GM18505 (cell line): Measurements from ENCODE around the gene KRT35.

Source experiments
- ATAC-seq: cut with Tn5 transposase; IDR thresholded peaks from one replicate; pipeline ENCODE4 v1.9.1; 2021; ENCODE audit not compliant: unreplicated experiment
- POLR2A ChIP-seq: IDR thresholded peaks from 4 replicates; pipeline ENCODE4 v1.6.1; 2011; ENCODE audit warnings: borderline replicate concordance; ENCODE audit not compliant: insufficient read depth, insufficient read length; ENCODE audit errors: extremely low read depth

Gene KRT35

DNA sequence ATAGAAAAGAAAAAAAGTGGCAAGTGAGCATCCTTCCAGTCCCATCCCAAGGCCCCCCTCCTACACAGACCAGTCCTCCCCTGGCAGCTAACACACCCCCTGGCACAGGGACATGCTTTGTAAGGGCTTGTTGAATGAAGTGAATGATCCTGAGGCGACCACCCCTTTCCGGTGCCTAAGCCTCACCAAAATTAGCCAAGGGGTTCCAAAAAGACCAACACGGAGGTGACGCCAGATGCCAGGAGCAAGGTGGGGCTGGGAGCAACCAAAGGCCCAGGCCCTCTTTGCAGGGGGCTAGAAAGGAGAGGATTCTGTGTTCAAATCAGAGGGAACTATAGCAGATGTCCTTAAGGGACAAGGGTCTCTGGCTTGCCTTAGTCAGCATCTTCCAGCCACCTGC lies 5.5 kb downstream of the KRT35 start:
- ATAC-seq, result no peak
- no peak for TF ChIP-seq POLR2A

DNA sequence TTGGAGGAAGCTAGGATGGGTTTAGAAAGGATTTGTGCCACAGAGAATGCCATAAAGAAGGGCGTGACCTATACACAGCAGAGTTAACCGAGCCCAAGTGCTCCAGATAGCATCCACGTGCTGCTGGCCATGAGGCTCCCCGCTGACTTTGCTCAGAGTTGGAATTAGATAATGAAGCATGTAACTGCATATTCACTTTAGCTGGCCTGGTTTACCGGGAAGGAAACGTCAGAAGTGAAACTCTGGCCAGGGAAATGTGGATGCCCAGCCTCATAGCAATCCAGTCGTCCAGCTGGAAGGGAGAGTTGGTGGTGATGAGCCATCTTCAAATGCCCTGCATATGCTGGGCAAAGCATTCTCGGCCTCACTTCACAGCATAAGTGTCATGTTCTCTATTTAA lies 6.1 kb downstream of the KRT35 start:
- no peak for ATAC-seq
- no peak for TF ChIP-seq POLR2A

DNA sequence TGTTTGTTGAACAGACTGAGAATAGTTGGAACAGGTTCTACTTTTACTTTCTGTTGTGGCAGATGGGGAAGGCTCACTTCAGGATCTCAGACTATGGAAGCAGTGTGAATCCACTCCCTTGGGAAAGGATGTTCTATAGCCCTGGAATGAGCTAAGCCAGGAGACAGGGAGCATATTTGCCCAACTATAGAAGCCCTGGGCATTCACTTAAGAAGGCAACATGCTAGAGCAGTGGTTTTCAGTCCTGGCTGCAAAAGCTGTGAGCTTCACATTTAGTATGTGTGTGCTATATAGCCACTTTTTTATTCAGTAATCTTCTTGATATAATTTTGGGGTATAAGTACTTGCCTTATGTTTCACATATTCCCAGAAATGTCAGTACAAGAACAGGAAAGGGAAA lies 12.6 kb downstream of the KRT35 start:
- no peak for TF ChIP-seq POLR2A
- ATAC-seq, result no peak

DNA sequence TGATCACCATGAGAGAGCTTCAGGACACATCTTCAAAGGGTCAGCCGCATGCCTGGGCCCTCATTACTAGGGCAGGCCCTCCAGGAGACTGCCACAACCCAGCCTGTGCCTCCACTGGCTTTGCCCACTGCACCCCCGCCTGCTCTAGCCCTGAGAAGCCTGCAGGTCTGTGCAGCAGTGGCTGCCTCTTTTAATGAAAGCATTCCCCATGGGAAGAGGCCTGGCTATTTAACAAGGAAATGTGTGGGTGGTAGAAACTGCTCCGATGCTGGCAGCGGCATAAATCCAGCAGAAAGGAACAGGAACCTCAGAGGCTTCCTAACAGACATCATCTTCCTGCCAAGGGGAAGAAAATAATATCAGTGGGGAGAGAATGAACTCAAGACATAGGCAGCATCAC lies 13.4 kb downstream of the KRT35 start:
- no peak for ATAC-seq
- TF ChIP-seq POLR2A, result no peak

DNA sequence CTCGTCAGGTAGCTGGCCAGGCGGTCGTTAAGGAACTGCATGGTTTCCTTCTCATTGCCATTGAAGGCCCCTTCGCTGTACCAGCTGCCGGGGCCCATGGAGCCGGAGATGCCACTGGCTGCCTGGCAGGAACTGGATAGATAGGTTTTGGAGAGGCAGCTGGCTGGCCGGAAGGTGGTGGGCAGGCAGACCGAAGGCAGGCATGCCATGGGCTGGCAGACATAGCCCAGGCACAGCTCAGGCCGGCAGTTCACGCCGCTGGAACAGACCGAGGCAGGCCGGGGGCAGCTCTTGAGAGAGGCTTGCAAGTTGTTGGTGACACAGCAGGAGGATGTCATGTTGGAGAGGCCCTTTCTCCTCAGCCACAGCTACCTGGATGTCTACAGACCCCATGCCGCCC lies 14.0 kb downstream of the KRT35 start, which contains the start of gene KRT32:
KRT32 (minus strand) TSS at position 399 of the 400 bp plus-strand sequence; CDS start at position 338, 61 bp downstream.
- no peak for ATAC-seq
- TF ChIP-seq POLR2A, result no peak

DNA sequence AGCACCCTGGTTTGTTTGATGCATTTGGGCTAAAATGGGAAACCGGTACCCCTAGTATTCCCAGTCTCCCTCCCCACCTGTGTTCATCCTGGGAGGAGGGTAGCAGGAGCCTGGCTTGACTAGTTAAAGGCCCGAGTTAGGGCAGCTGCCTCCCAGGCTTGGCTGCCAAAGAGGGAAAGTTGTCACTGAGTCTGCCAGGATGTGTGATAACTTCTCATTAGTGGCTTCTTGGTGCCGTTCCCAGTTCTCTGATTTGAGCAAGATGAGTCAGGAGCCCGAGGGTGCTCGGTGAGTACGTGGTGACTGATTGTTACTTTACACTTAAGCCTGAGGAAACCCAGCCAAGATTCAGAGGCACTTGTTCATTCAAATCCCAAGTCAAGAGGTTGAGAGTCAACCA lies 16.3 kb downstream of the KRT35 start:
- ATAC-seq, result no peak
- TF ChIP-seq POLR2A, result no peak

DNA sequence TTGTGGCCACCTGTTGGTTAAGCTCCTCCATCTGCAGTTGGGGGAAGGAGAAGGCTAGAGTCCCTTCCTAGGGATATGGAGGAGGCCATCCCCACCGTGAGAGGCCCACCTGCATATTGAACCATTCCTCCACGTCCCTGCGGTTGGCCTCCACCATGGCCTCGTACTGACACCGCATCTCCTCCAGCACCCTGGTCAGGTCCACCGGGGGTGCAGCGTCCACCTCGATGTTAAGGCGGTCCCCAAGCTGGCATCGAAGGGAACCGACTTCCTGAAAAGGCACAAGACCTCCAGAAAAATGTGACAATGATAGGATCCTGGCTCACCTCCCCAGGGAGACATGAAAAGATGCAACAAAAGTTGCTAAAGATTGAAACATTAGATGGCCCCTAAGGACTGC lies 16.8 kb downstream of the KRT35 start:
- no peak for TF ChIP-seq POLR2A
- no peak for ATAC-seq

DNA sequence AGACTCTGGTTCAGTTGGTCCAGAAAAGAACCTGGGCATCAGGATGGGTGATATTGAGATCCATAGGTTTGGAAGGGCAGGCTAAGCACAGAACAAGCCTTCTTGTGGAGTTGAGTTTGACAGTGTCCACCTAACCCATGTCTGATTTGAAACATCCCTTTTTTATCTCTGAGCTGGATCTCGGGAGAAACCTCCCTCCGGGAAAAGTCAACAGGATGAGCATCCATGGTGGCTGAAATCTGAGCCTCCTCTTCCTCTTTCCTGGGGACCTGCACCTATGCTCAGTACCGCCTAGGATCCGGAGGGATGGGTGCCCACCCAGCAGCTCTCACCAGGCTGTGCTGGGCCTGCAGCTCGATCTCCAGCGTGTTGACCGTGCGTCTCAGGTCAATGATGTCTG lies 17.2 kb downstream of the KRT35 start:
- ATAC-seq, result no peak
- TF ChIP-seq POLR2A, result no peak

DNA sequence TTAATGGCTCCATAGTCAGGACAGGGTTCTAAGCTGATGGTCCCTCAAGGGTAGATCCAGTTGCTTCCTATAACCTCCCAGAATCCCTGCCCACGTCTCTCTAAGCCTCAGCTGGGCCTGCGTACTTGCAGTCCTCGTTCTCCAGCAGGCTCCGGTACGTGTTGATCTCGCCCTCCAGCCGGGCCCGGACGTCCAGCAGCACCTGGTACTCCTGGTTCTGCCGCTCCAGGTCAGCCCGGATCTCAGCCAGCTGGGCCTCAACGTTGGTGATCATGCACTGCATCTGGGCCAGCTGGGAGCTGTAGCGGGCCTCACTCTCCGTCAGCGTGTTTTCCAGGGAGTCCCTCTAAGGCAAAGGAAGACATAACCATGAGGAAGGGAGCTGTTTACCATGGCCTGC lies 18.2 kb downstream of the KRT35 start:
- ATAC-seq, result no peak
- no peak for TF ChIP-seq POLR2A

DNA sequence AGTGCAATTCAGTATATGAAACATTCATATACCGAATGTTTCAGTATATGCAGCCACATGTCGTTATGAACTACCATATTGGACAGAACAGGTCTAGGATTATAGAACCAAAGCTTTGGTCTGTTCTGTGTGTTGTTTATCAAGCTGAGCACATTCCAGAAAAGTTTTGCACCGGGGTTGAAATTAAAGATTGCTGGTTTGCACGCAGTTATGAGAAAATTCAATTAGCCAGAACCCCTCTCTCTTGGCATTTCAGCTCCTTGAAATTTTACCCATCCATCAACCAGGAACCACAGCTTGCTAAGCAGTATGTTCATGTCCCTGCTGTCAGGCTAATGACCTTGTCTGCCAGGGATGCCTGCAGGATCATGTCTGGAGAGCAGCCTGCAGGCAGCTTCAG lies 23.3 kb downstream of the KRT35 start:
- TF ChIP-seq POLR2A, result no peak
- ATAC-seq, result no peak

DNA sequence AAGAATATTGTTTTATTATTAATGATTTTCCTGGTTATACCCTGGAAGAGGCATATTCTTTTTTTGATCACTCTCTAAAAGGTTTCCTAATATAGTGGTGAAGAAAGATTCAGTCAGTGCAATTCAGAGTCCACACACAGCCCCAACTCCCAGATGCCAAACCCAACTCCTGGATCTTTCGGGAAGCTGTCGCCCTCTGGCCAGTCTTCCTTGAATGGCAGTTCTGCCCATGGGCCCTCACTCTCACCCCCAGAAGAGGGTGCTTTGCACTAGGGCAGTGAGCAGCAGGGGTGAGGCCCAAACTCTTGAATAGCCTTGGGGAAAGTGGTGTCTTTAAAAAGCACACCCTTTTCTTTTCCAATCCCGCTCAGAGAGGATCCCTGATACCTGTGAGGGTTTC lies 24.7 kb downstream of the KRT35 start:
- ATAC-seq, result no peak

DNA sequence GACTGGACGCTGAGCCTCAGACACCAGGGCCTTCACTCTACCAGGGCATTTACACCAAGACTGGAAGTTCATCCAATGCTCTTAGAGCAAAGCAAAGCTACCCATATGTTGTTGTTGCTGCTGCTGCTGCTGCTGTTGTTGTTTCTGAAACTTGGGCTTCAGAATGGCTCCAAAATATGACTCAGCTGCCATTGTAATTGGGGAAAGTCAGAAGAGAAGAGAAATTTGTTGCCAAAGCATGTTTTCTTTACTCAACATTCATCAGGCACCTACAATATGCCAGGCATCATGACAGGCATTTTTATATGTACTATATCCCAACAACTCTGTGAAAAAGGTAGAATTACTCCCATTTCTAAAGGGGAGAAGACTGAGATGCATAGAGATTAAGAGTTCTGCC lies 25.7 kb downstream of the KRT35 start:
- no peak for TF ChIP-seq POLR2A
- ATAC-seq, result no peak

More for the DNA sequence above, 24.7 kb downstream of the KRT35 start:
- no peak for TF ChIP-seq POLR2A

DNA sequence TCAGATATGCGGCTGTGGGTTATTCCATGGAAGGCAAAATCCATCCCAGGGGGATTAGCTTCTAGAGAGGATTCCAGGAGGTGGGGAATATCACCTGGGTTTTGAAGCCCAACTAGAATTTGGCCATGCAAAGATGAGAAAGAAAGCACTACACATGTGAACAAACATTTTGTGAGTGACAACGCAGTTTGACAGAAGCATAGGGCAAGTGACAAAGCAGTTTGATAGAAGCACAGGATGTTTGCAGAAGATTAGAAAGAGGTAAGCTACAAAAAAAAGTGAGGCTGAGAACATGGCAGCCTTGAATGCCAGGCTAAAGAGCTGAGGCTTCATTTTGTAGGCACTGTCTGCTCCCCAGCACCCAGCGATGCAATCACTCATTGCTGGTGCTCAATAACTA lies 27.9 kb downstream of the KRT35 start:
- no peak for TF ChIP-seq POLR2A
- ATAC-seq, result no peak

DNA sequence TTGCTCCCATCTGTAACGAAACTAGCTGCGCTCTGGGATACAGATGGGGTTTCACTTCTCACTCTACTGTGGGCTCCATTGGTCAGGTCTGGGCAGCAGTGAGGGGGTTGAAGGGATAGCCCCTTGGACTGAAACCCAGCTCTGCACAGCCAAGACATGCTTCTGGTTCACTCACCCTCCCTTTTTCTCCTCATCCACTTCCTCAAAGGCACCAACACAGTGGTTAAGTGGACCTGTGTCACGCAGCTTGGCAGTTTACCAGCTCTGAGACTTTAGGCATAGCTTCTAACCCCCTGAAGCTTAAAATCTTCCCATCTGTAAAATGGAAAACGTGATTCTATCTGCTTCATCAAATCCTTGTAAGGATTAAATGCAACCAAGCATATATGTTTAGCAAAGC lies 28.7 kb downstream of the KRT35 start:
- TF ChIP-seq POLR2A, result no peak
- no peak for ATAC-seq

DNA sequence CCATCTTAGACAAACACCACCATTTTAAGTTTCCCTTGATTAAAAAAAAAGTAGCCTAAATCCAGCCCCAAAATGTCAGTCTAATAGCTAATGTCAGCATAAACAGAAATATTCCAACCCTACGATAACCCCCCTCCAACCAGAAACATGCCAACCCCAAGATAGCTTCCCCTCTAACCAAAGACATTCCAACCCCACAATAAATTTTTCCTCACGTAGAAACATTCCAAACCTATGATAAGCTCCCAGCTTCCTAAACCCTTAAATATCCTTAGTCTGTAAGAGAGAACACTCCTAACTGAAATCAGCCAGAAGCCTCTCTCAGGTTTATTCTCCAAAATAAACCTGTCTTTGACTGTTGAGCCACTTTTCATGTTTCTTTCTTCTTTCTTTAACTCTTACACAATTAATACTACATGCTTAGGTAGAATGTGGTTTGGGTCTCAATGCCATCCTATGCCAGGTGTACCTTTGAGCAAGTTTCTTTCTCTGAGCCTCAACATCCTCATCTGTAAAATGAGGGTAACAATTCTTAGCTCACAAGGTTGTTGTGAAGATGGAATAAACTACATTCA lies 29.7 kb downstream of the KRT35 start:
- TF ChIP-seq POLR2A, result no peak
- no peak for ATAC-seq
